ENCODE results near the gene MAD2L1. TPM values are rescaled to one million over a fixed set of nuclear protein-coding genes. Genes with fewer than 3 reads are reported as not detected.
"Not testable (repeated sequence)": the region's sequence is repeated elsewhere in the genome, so short reads cannot be mapped to it uniquely, and the experiment has no call there.

The MAD2L1 gene
- total RNA-seq, 2 experiments from 2014 or later: 109 to 112 TPM

DNA sequence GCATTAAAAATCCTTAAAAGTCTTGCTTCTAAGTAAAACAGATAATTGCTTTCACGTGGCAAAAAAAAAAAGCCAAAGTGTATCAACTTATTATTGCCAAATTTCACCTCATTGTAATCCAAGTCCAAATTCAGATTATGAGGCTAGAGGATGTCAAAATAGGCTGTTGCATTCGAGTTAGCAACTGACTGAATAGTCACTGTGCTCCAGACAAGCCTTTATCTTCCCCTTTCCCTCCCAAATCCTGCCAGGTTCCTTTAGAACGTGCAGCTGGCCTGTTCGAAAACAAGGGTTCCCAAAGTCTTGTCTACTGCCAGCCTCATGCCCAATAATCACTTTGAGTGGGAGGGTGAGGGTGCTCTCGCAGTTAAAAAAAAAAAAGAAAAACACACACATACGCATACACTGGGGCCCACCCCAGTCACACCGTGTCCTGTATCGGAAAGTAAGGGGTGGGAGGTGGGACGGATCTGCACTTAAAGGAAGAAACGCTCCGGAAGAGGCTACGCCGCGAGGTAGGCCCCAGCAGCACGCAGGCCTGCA, 603 bp downstream of the MAD2L1 start:
- Histone ChIP-seq H3K4me3 (ENCODE audit: low read depth, low read length, poor library complexity, severe bottlenecking) (peak overlapping the region; percentile 85), H3K9me3 (ENCODE audit: low read length) (no peaks in the 10 kb centered on the region), H3K79me2 (ENCODE audit: insufficient read depth, low read depth, low read length) (peaks cover 81% of the 10 kb centered on the region), H3K4me2 (ENCODE audit: low read length) (peak overlapping the region; percentile 80), H3K27ac (ENCODE audit: low read depth, low read length, poor library complexity, severe bottlenecking) (peak overlapping the region; percentile 92), H3K9me2 (ENCODE audit: insufficient read depth, low read length) (no peaks in the 10 kb centered on the region), H4K20me1 (ENCODE audit: insufficient read depth, low read length) (peaks cover 38% of the 10 kb centered on the region), H3K36me3 (ENCODE audit: insufficient read depth, low read length) (peaks cover 50% of the 10 kb centered on the region), H2AFZ (ENCODE audit: low read length) (peak overlapping the region; percentile 29; the same call in 1 of the 2 replicates), H3K4me1 (ENCODE audit: insufficient read depth, low read length, poor library complexity, severe bottlenecking) (peaks cover 60% of the 10 kb centered on the region)
- CTCF ChIA-PET (ENCODE audit: unreplicated experiment): interaction anchor here (1.0 kb wide), 1 partner anchor 10 kb away, joined by 3 read pairs; no protein-coding TSS in a partner anchor
- intact Hi-C loops (cut with micrococcal nuclease; ENCODE audit: unreplicated experiment): loop anchor here (1.0 kb wide), 1 partner anchor 65 kb away; no protein-coding TSS in a partner anchor
- POLR2A ChIA-PET: interaction anchor here (0.6 to 1.9 kb wide), 8 partner anchors 9 to 700 kb away, joined by 3 to 12 read pairs (median 4); no protein-coding TSS in a partner anchor
- BruUV-seq (replicated peaks): TSS peak; percentile 58
- peak; percentile 88 for DNase-seq (ENCODE audit: low spot score)
- TF ChIP-seq, protein P1, sequence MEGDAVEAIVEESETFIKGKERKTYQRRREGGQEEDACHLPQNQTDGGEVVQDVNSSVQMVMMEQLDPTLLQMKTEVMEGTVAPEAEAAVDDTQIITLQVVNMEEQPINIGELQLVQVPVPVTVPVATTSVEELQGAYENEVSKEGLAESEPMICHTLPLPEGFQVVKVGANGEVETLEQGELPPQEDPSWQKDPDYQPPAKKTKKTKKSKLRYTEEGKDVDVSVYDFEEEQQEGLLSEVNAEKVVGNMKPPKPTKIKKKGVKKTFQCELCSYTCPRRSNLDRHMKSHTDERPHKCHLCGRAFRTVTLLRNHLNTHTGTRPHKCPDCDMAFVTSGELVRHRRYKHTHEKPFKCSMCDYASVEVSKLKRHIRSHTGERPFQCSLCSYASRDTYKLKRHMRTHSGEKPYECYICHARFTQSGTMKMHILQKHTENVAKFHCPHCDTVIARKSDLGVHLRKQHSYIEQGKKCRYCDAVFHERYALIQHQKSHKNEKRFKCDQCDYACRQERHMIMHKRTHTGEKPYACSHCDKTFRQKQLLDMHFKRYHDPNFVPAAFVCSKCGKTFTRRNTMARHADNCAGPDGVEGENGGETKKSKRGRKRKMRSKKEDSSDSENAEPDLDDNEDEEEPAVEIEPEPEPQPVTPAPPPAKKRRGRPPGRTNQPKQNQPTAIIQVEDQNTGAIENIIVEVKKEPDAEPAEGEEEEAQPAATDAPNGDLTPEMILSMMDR (conservative IDR thresholded peaks at IDR 0.05; ENCODE audit: low read length): no peak
- no peak for TF ChIP-seq EZH2phosphoT487 (IDR thresholded peaks at IDR 0.05; ENCODE audit: borderline replicate concordance, low read depth, low read length)

DNA sequence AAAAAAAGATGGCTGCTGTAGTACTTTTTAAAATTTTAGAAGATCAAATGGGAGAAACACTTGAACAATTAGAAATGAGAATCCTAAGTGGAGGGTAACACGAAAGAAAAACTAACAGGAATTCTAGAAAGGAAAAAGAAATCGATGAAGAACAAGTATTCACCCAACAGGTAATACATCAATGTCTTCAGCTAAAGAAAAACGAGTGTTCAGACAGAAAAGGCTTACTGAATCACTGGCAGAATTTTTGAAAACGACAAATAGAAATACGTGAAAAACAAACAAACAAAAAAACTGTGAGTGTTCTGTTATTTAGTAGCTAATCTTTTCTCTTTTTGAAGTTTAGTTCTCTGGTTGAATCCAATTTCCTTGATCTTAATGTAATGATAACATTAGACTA, 1.8 kb downstream of the MAD2L1 start:
- DNase-seq (ENCODE audit: low spot score): no peak

DNA sequence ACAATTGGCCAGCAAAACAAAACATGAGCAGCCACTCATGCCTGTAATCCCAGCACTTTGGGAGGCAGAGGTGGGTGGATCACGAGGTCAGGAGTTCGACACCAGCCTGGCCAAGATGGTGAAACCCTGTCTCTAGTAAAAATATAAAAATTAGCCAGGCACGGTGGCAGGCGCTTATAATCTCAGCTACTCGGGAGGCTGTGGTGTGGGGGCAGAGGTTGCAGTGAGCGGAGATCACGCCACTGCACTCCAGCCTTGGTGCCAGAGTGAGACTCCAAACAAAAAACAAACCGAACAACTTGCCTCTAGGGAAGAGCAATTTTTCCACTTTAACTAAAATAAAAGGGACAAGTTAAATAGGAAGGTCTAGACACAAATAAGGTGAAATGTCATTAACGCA, 2.9 kb downstream of the MAD2L1 start:
- not testable (repeated sequence) for H3K27ac ChIP-seq (ENCODE audit: low read depth, low read length, poor library complexity, severe bottlenecking)

More for the DNA sequence above, 1.8 kb downstream of the MAD2L1 start:
- Histone ChIP-seq H3K79me2 (ENCODE audit: insufficient read depth, low read depth, low read length) (peaks cover 92% of the 10 kb centered on the region), H3K36me3 (ENCODE audit: insufficient read depth, low read length) (peaks cover 61% of the 10 kb centered on the region), H4K20me1 (ENCODE audit: insufficient read depth, low read length) (peaks cover 38% of the 10 kb centered on the region), H3K4me2 (ENCODE audit: low read length) (peak overlapping the region; percentile 80), H3K4me1 (ENCODE audit: insufficient read depth, low read length, poor library complexity, severe bottlenecking) (peaks cover 54% of the 10 kb centered on the region), H3K9me2 (ENCODE audit: insufficient read depth, low read length) (no peaks in the 10 kb centered on the region), H3K4me3 (ENCODE audit: low read depth, low read length, poor library complexity, severe bottlenecking) (peak overlapping the region; percentile 85), H2AFZ (ENCODE audit: low read length) (no peak overlapping the region), H3K9me3 (ENCODE audit: low read length) (no peaks in the 10 kb centered on the region), H3K27ac (ENCODE audit: low read depth, low read length, poor library complexity, severe bottlenecking) (no peak overlapping the region)
- no TSS peak for BruUV-seq (replicated peaks)
- ChIA-PET POLR2A (interaction anchor here (0.6 to 1.9 kb wide), 8 partner anchors 8 to 701 kb away, joined by 3 to 12 read pairs (median 3); no protein-coding TSS in a partner anchor), CTCF (ENCODE audit: unreplicated experiment) (no interaction called here)
- intact Hi-C loops (cut with micrococcal nuclease; ENCODE audit: unreplicated experiment): no loop called here
- TF ChIP-seq, protein P1 (conservative IDR thresholded peaks at IDR 0.05; ENCODE audit: low read length): no peak
- no peak for TF ChIP-seq EZH2phosphoT487 (IDR thresholded peaks at IDR 0.05; ENCODE audit: borderline replicate concordance, low read depth, low read length)

More for the DNA sequence above, 2.9 kb downstream of the MAD2L1 start:
- intact Hi-C loops (cut with micrococcal nuclease; ENCODE audit: unreplicated experiment); BruUV-seq (replicated peaks); H3K9me3 ChIP-seq (ENCODE audit: low read length); H3K9me2 ChIP-seq (ENCODE audit: insufficient read depth, low read length); H2AFZ ChIP-seq (ENCODE audit: low read length); DNase-seq (ENCODE audit: low spot score); CTCF ChIA-PET (ENCODE audit: unreplicated experiment): not testable (repeated sequence)
- H4K20me1 ChIP-seq (ENCODE audit: insufficient read depth, low read length): peaks cover 38% of the 10 kb centered on the region
- peak overlapping the region; percentile 80 for H3K4me2 ChIP-seq (ENCODE audit: low read length)
- H3K4me1 ChIP-seq (ENCODE audit: insufficient read depth, low read length, poor library complexity, severe bottlenecking): peaks cover 44% of the 10 kb centered on the region
- peak overlapping the region; percentile 85 for H3K4me3 ChIP-seq (ENCODE audit: low read depth, low read length, poor library complexity, severe bottlenecking)
- H3K36me3 ChIP-seq (ENCODE audit: insufficient read depth, low read length): peaks cover 73% of the 10 kb centered on the region
- POLR2A ChIA-PET: interaction anchor here (1.2 kb wide), 1 partner anchor 68 kb away, joined by 6 read pairs; no protein-coding TSS in a partner anchor
- H3K79me2 ChIP-seq (ENCODE audit: insufficient read depth, low read depth, low read length): peaks cover 92% of the 10 kb centered on the region

Measured in OCI-LY7 (cell line).